A549 treated with Mapracorat at 1 μM for 4 hours (cell line): ENCODE measurements around the gene UBE2N. TPM values are rescaled to one million over a fixed set of nuclear protein-coding genes. Genes with fewer than 3 reads are reported as not detected.

Source experiments
- total RNA-seq: library from RNA; stranded (reverse); fragments of 200-300 nt; extraction: Qiagen RNA extraction; gene quantifications from 5 replicates; pipeline ENCODE4 v1.2.3, GENCODE V29; 2022

UBE2N gene, protein sequence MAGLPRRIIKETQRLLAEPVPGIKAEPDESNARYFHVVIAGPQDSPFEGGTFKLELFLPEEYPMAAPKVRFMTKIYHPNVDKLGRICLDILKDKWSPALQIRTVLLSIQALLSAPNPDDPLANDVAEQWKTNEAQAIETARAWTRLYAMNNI
- total RNA-seq, result 143 to 192 TPM (median 155 TPM) in 5 replicates

DNA sequence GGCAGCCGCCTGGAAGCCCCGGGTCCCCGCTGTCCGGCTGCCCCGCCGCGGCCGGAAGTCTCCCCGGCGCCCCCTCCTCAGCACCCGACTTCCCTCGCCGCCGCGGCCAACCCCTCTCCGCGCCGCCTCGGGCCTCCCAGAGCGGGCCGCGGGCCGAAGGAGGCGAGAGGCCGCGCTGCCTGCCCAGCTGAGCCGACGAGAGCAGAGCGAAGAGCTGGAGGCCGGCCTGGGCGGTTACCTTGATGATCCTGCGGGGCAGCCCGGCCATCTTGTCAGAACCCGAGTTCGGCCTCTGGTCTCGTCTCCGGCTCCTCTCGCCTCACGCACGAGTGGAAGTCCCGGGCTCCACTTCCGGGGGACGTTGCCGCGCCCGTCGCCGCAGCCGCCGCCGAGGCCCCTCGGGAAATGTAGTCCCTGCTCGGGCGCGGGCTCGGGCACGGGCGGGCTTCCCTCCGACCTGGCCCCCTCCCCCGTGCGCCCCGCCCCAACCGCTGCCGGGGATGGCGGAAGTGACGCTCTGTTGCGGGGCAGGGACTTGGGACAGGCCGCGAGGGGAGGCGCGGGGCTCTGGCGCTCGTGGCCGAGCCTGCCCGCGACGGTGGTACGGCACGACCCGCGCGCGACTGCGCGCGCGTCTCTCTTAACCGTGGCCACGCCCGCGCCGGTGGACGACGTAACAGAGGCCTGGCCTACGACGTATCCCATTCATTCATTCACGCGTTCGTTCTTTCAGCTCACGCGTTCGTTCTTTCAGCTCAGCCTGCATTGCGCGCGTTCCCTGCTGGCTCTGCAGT lies at the start of gene UBE2N:
UBE2N (minus strand) TSS at position 331 of the 794 bp plus-strand sequence; CDS start at position 268, 63 bp downstream.

GRCh38 chr12:93467351-93468007 lies 25.7 kb upstream of the UBE2N start, which contains the start of gene MRPL42:
MRPL42 (plus strand) TSS chr12:93467514; CDS start chr12:93469286, 1,772 bp downstream.

DNA sequence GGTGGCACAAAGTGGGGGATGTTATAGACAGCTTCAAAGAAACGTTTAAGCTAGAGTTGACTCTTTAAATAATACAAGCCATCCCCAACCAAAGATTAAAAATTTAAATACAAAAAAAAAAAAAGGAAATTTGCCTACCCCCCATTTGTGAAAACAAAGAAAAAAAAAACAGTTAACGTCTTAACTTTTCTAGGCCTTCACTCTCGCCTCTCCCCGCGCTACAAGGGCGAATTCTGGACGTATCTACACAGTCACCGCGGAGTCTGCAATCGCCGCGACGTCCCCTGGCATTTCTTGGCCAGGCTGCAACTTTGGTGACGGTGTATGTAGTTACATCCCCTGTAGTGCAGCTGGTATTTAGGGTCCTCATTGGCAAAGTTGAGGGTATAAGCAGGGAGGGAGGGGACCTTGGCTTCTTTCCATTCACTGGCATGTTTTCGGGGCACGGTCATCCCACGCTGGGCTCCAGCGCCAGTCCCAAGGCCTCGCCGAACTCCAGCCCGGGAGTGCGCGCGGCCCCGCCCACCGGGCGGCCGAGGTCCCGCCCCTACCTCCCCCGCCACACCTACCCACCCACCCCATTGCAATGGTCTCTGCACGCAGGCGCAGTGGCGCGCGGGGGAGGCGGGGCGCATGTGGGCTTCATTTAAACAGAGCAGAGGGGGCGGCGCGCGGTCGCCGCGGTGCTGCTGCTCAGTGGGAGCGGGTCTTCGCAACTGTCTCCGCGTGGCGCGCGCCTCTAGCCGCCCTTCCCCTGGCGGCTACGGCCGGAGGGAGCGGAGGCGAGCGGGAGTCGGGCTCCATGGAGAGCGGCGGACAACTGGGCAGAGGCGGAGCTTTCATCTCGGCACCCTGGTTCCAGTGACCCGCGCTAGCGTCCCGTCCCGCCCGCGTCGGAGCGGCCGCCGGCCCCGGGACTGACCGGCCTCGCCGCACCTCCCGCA lies 64.2 kb downstream of the UBE2N start, which contains the start of gene NUDT4:
NUDT4 (plus strand) TSS at position 674 of the 944 bp plus-strand sequence. CDS start 398 bp downstream, outside the sequence.

Other genes with a start within 250 kb of the UBE2N start
- 24.4 to 31.8 TPM (median 30.3 TPM) in 5 replicates for gene NUDT4, start 64.0 kb downstream of the UBE2N start, total RNA-seq
- gene MRPL42, start 25.6 kb upstream of the UBE2N start, total RNA-seq, result 41.5 to 52.7 TPM (median 48.1 TPM) in 5 replicates
- 18.0 to 22.7 TPM (median 19.6 TPM) in 5 replicates for gene SOCS2, start 130.7 kb upstream of the UBE2N start, total RNA-seq
- 9.4 to 11.6 TPM (median 9.8 TPM) in 5 replicates for gene CRADD, start 235.4 kb upstream of the UBE2N start, total RNA-seq